ENCODE measurements around the gene ADGRB3. TPM values are rescaled to one million over a fixed set of nuclear protein-coding genes. Genes with fewer than 3 reads are reported as not detected.

The ADGRB3 gene
- total RNA-seq, 2 experiments from 2014 or later, result not detected

GRCh38 chr6:69138148-69138547, 503.1 kb downstream of the ADGRB3 start:
- CTCF ChIA-PET (ENCODE audit: unreplicated experiment), result no interaction called here
- TF ChIP-seq EZH2phosphoT487 (IDR thresholded peaks at IDR 0.05; ENCODE audit: borderline replicate concordance, low read depth, low read length) (no peak), CTCF (conservative IDR thresholded peaks at IDR 0.05; ENCODE audit: low read length) (no peak)
- no TSS peak for BruUV-seq (replicated peaks)
- Histone ChIP-seq H3K4me1 (ENCODE audit: insufficient read depth, low read length, poor library complexity, severe bottlenecking) (no peaks in the 10 kb centered on the region), H3K36me3 (ENCODE audit: insufficient read depth, low read length) (no peaks in the 10 kb centered on the region), H3K79me2 (ENCODE audit: insufficient read depth, low read depth, low read length) (no peaks in the 10 kb centered on the region), H2AFZ (ENCODE audit: low read length) (no peak overlapping the region), H3K9me3 (ENCODE audit: low read length) (no peaks in the 10 kb centered on the region), H3K4me3 (ENCODE audit: low read depth, low read length, poor library complexity, severe bottlenecking) (no peak overlapping the region), H3K27ac (ENCODE audit: low read depth, low read length, poor library complexity, severe bottlenecking) (no peak overlapping the region), H3K4me2 (ENCODE audit: low read length) (no peak overlapping the region), H3K9me2 (ENCODE audit: insufficient read depth, low read length) (no peaks in the 10 kb centered on the region), H4K20me1 (ENCODE audit: insufficient read depth, low read length) (no peaks in the 10 kb centered on the region)
- POLR2A ChIA-PET, result interaction anchor here (0.6 kb wide), 1 partner anchor 22 kb away, joined by 3 read pairs; no protein-coding TSS in a partner anchor
- DNase-seq (ENCODE audit: low spot score), result no peak
- intact Hi-C loops (cut with micrococcal nuclease; ENCODE audit: unreplicated experiment), result no loop called here

GRCh38 chr6:69138893-69139494, 503.9 kb downstream of the ADGRB3 start:
- H3K79me2 ChIP-seq (ENCODE audit: insufficient read depth, low read depth, low read length), result no peaks in the 10 kb centered on the region
- CTCF ChIA-PET (ENCODE audit: unreplicated experiment), result no interaction called here
- intact Hi-C loops (cut with micrococcal nuclease; ENCODE audit: unreplicated experiment), result no loop called here
- TF ChIP-seq EZH2phosphoT487 (IDR thresholded peaks at IDR 0.05; ENCODE audit: borderline replicate concordance, low read depth, low read length) (no peak), CTCF (conservative IDR thresholded peaks at IDR 0.05; ENCODE audit: low read length) (no peak)
- no peaks in the 10 kb centered on the region for H3K9me3 ChIP-seq (ENCODE audit: low read length)
- no peaks in the 10 kb centered on the region for H3K9me2 ChIP-seq (ENCODE audit: insufficient read depth, low read length)
- POLR2A ChIA-PET, result no interaction called here
- H3K27ac ChIP-seq (ENCODE audit: low read depth, low read length, poor library complexity, severe bottlenecking), result no peak overlapping the region
- no peaks in the 10 kb centered on the region for H4K20me1 ChIP-seq (ENCODE audit: insufficient read depth, low read length)
- H3K36me3 ChIP-seq (ENCODE audit: insufficient read depth, low read length), result no peaks in the 10 kb centered on the region
- BruUV-seq (replicated peaks), result no TSS peak
- no peak overlapping the region for H2AFZ ChIP-seq (ENCODE audit: low read length)
- H3K4me3 ChIP-seq (ENCODE audit: low read depth, low read length, poor library complexity, severe bottlenecking), result no peak overlapping the region
- no peak overlapping the region for H3K4me2 ChIP-seq (ENCODE audit: low read length)
- DNase-seq (ENCODE audit: low spot score), result no peak
- no peaks in the 10 kb centered on the region for H3K4me1 ChIP-seq (ENCODE audit: insufficient read depth, low read length, poor library complexity, severe bottlenecking)

- TF ChIP-seq CTCF (conservative IDR thresholded peaks at IDR 0.05; ENCODE audit: low read length), result no peak
- no peak for TF ChIP-seq EZH2phosphoT487 (IDR thresholded peaks at IDR 0.05; ENCODE audit: borderline replicate concordance, low read depth, low read length)
- intact Hi-C loops (cut with micrococcal nuclease; ENCODE audit: unreplicated experiment), result no loop called here
- ChIA-PET CTCF (ENCODE audit: unreplicated experiment) (no interaction called here), POLR2A (no interaction called here)
- H3K4me1 ChIP-seq (ENCODE audit: insufficient read depth, low read length, poor library complexity, severe bottlenecking), result no peaks in the 10 kb centered on the region
- no peak overlapping the region for H3K4me2 ChIP-seq (ENCODE audit: low read length)
- H3K9me2 ChIP-seq (ENCODE audit: insufficient read depth, low read length), result no peaks in the 10 kb centered on the region
- no peak overlapping the region for H2AFZ ChIP-seq (ENCODE audit: low read length)
- H3K79me2 ChIP-seq (ENCODE audit: insufficient read depth, low read depth, low read length), result no peaks in the 10 kb centered on the region
- H3K4me3 ChIP-seq (ENCODE audit: low read depth, low read length, poor library complexity, severe bottlenecking), result no peak overlapping the region
- no peaks in the 10 kb centered on the region for H4K20me1 ChIP-seq (ENCODE audit: insufficient read depth, low read length)
- H3K27ac ChIP-seq (ENCODE audit: low read depth, low read length, poor library complexity, severe bottlenecking), result no peak overlapping the region
- BruUV-seq (replicated peaks), result no TSS peak
- H3K36me3 ChIP-seq (ENCODE audit: insufficient read depth, low read length), result no peaks in the 10 kb centered on the region
- no peak for DNase-seq (ENCODE audit: low spot score)
- no peaks in the 10 kb centered on the region for H3K9me3 ChIP-seq (ENCODE audit: low read length)
Observed at GRCh38 chr6:69145062-69145461, 510.0 kb downstream of the ADGRB3 start.

Measured in OCI-LY7 (cell line).